ENCODE data around the gene MSL3B.

Gene MSL3B

DNA sequence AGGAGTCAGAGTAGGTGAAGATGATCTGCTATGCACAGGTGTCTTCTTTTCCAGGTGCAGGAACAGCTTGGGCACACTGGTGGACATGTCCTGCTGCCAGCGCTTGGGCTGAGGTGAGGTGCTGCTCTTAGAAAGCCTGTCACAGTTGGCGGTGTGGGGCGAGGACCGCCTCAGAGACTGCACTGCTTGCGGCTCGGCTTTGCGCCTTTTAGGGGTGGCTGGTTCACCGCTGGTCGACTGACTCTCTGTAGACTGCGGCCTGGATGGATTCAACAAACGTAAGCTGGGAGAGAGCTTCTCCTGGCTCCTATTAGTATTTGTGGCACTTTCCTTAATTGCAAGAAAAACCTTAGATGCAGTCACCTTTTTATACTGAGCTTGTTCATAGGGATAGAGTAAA lies 1.7 kb downstream of the MSL3B start:
- Histone ChIP-seq H3K4me3 (no peak overlapping the region), H3K36me3 (no peaks in the 10 kb centered on the region), H3K4me1 (no peaks in the 10 kb centered on the region), H3K9me3 (no peaks in the 10 kb centered on the region), H3K27me3 (no peaks in the 10 kb centered on the region), H3K27ac (no peak overlapping the region)
- TF ChIP-seq POLR2A (IDR thresholded peaks at IDR 0.05): no peak
- TF ChIP-seq CTCF (IDR thresholded peaks at IDR 0.05): no peak
- no peak for DNase-seq

- TF ChIP-seq POLR2A (IDR thresholded peaks at IDR 0.05): no peak
- peak in 1 of 6 experiments; percentile 10 for TF ChIP-seq CTCF (IDR thresholded peaks at IDR 0.05)
- H3K27ac ChIP-seq: no peak overlapping the region
- no peak overlapping the region for H3K4me3 ChIP-seq
- DNase-seq: no peak
- no peaks in the 10 kb centered on the region for H3K36me3 ChIP-seq
- H3K9me3 ChIP-seq: no peaks in the 10 kb centered on the region
- no peaks in the 10 kb centered on the region for H3K27me3 ChIP-seq
- H3K4me1 ChIP-seq: no peaks in the 10 kb centered on the region
Measured at GRCh38 chr2:233865838-233866237, 2.3 kb downstream of the MSL3B start.

GRCh38 chr2:233862261-233862768 lies 5.9 kb downstream of the MSL3B start:
- no peak overlapping the region for H3K27ac ChIP-seq
- TF ChIP-seq POLR2A (IDR thresholded peaks at IDR 0.05) (no peak), CTCF (IDR thresholded peaks at IDR 0.05) (no peak)
- DNase-seq: no peak
- no peaks in the 10 kb centered on the region for H3K27me3 ChIP-seq
- H3K4me3 ChIP-seq: no peak overlapping the region
- H3K9me3 ChIP-seq: no peaks in the 10 kb centered on the region
- H3K36me3 ChIP-seq: no peaks in the 10 kb centered on the region
- no peaks in the 10 kb centered on the region for H3K4me1 ChIP-seq

- TF ChIP-seq CTCF (IDR thresholded peaks at IDR 0.05): no peak
- no peak for TF ChIP-seq POLR2A (IDR thresholded peaks at IDR 0.05)
- Histone ChIP-seq H3K4me1 (peaks cover 0 to 9% (median 4%) of the 10 kb centered on the region in 4 donors), H3K4me3 (no peak overlapping the region), H3K36me3 (no peaks in the 10 kb centered on the region), H3K27me3 (no peaks in the 10 kb centered on the region), H3K9me3 (no peaks in the 10 kb centered on the region), H3K27ac (no peak overlapping the region)
- DNase-seq: no peak
Measured at GRCh38 chr2:233858331-233858730, 9.9 kb downstream of the MSL3B start.

DNA sequence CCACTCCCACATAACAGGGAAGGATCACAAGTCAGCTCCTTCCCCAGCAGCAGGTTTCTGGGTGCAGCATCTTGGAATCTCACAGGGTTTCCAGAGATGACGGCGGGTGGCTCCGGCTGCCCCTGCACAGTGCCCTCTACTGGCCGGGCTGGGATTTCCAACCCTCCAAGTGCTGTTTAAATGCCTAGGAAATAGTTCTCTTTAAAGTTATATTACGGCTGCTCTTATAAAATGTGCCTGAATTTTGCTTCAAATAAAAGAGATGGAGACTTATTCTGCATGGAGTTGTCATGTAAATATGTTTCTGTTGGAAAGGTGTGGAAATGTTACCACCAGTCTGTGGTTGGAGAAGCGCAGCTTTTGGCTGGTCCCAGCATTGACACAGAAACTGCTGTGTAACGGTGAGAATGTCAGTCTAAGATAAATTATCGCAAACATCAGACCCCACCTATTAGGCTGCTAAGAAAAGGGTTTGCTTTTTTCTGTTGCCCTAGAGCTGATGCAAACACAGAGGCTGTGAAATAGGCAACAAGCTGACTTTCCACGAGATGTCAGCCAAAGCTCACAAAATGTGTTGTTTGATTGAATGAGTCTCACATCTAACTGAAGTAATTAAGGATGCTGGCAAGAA lies 10.6 kb downstream of the MSL3B start:
- H3K27ac ChIP-seq: no peak overlapping the region
- peaks cover 0 to 11% (median 4%) of the 10 kb centered on the region in 4 donors for H3K4me1 ChIP-seq
- H3K4me3 ChIP-seq: no peak overlapping the region
- TF ChIP-seq CTCF (IDR thresholded peaks at IDR 0.05) (peak in 4 of 6 experiments; percentile 62 to 68 (median 66)), POLR2A (IDR thresholded peaks at IDR 0.05) (no peak)
- H3K9me3 ChIP-seq: no peaks in the 10 kb centered on the region
- H3K36me3 ChIP-seq: no peaks in the 10 kb centered on the region
- DNase-seq: peak in 2 of 3 donors; percentile 75 to 83
- no peaks in the 10 kb centered on the region for H3K27me3 ChIP-seq

Measured in Peyer's patch (tissue), 4 donors.